ENCODE results near the gene ALKBH7.

DNA sequence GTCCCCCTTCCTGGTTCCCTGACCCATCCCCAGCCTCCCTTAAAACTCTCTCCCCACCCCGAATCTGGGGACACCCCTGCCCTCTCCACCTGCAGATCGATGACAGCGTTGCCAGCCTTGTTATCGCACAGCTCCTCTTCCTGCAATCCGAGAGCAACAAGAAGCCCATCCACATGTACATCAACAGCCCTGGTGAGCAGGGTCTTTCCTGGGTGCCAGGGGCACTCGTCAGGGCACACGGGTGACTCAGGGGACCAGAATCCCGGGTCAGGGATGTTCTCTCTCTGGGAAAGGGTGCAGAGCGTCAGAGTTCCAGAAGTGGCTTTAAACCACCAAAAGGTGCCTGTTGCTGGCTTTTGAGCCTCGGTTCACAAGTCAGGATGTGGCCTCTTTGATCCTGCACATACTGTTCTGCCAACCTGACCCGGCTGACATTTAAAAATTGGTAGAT is 10.2 kb upstream of the ALKBH7 start:
- TF ChIP-seq OSR1 (CRISPR knock-in tag; IDR thresholded peaks at IDR 0.05) (no peak), TOX (CRISPR knock-in tag; IDR thresholded peaks at IDR 0.05; ENCODE audit: borderline replicate concordance) (no peak), TSHZ2 (CRISPR knock-in tag; IDR thresholded peaks at IDR 0.05) (no peak), ARNTL (CRISPR knock-in tag; IDR thresholded peaks at IDR 0.05; ENCODE audit: borderline replicate concordance, low read depth) (no peak)
- TF ChIP-seq, protein P1, sequence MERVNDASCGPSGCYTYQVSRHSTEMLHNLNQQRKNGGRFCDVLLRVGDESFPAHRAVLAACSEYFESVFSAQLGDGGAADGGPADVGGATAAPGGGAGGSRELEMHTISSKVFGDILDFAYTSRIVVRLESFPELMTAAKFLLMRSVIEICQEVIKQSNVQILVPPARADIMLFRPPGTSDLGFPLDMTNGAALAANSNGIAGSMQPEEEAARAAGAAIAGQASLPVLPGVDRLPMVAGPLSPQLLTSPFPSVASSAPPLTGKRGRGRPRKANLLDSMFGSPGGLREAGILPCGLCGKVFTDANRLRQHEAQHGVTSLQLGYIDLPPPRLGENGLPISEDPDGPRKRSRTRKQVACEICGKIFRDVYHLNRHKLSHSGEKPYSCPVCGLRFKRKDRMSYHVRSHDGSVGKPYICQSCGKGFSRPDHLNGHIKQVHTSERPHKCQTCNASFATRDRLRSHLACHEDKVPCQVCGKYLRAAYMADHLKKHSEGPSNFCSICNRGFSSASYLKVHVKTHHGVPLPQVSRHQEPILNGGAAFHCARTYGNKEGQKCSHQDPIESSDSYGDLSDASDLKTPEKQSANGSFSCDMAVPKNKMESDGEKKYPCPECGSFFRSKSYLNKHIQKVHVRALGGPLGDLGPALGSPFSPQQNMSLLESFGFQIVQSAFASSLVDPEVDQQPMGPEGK (CRISPR knock-in tag; IDR thresholded peaks at IDR 0.05; ENCODE audit: borderline replicate concordance), result no peak

Measured in SK-N-SH treated with all-trans-retinoic acid at 6 μM for 48 hours (cell line).